Gastroesophageal sphincter (tissue), 3 donors: ENCODE data around the gene NXPH1.

Source experiments
- POLR2A ChIP-seq, 2 donors: fragments of 450-650 bp; IDR thresholded peaks; one replicate each; pipeline ENCODE4 v1.6.1; 2017; ENCODE audit warnings: antibody characterized with exemption in 2 of 2, mild to moderate bottlenecking in 2 of 2, moderate library complexity in 1 of 2
- POLR2AphosphoS5 ChIP-seq: sonication (generic); formaldehyde crosslinking; IDR thresholded peaks from one replicate; pipeline ENCODE4 v1.6.1; 2017; ENCODE audit warnings: antibody characterized with exemption
- TF ChIP-seq, protein P1 (sequence below), 4 experiments: fragments of 200-600 bp in 2 of 4; fragments of 450-650 bp in 2 of 4; sonication (generic) in 1 of 4; IDR thresholded peaks; one replicate each; pipeline ENCODE4 v1.5.1; 2017 to 2019; ENCODE audit warnings: antibody characterized with exemption in 4 of 4, mild to moderate bottlenecking in 2 of 4, moderate library complexity in 2 of 4

DNA sequence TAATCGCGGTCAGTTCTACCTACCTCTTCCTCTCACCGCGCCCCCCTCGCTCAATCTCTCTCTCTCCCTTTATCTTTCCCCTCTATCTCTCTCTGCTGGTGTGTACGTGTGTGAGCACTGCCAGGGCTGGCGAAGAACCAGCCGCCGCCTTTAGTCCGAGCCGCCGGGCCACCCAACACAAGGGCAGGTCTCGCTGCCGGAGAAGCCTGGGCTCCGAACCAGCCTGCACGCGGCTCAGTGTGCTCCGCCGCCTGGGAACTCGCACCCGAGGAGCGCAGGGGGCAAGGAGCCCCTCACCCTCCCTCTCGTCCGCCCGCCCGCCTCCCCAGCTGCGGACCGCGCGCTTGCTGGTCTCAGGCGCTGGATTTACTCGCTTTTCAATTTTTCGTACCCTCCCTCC is 1.7 kb downstream of the NXPH1 start:
- no peak for TF ChIP-seq POLR2A (IDR thresholded peaks at IDR 0.05)
- TF ChIP-seq, protein P1, sequence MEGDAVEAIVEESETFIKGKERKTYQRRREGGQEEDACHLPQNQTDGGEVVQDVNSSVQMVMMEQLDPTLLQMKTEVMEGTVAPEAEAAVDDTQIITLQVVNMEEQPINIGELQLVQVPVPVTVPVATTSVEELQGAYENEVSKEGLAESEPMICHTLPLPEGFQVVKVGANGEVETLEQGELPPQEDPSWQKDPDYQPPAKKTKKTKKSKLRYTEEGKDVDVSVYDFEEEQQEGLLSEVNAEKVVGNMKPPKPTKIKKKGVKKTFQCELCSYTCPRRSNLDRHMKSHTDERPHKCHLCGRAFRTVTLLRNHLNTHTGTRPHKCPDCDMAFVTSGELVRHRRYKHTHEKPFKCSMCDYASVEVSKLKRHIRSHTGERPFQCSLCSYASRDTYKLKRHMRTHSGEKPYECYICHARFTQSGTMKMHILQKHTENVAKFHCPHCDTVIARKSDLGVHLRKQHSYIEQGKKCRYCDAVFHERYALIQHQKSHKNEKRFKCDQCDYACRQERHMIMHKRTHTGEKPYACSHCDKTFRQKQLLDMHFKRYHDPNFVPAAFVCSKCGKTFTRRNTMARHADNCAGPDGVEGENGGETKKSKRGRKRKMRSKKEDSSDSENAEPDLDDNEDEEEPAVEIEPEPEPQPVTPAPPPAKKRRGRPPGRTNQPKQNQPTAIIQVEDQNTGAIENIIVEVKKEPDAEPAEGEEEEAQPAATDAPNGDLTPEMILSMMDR (IDR thresholded peaks at IDR 0.05): no peak
- no peak for TF ChIP-seq POLR2AphosphoS5
